Measurements from ENCODE around the gene MOV10L1.

MOV10L1 gene

DNA sequence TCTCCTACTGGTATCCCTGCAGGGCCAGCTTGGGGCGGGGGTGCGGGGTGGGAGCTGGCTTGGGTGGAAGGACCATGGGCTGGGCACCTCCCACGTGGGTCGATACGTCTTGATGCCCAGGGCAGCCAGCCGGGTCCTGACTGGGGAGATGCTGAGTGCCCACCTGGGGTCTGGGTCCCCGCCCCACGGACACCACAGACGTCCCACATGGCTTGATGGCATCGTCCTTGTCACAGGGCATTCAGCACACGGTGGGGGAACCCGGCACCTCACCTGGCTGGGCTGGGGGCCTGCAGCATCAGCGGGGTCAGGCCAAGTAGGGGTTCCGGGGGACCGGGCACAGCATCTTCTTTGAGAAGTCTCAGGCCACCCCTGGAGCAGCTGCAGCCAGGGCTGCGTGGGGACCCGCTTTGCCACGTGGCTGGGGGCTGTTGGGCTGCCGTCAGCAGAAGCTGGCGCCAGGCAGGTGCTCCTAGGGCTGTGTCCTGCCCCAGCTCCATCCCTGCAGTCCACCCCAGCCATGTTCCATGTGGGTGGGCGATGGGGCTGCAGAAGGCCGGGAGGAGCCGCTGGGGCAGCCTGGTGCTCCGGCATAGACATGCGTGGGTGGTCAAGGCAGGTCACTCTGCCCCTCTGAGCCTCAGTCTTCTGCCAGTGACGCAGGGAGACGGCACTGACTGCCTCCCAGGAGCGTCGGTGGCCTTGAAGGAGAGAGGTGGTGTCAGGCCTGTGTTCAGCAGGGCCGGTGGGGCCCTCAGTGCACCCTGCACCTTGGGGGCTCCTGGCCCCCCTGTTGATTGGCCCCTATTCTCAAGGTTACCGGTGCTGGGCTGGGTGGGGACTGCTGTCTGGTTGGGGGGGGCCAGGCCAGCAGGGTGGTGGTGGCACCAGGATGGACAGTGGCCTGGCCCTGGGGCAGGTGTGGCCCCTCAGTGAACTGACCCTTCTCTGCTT lies 119.4 kb downstream of the MOV10L1 start:
- no peak overlapping the region for H3K4me3 ChIP-seq (ENCODE audit: low read length)
- H2AFZ ChIP-seq (ENCODE audit: low read depth, low read length) = no peak overlapping the region
- no peaks in the 10 kb centered on the region for H3K9me3 ChIP-seq (ENCODE audit: low read length)
- peaks cover 63% of the 10 kb centered on the region for H3K36me3 ChIP-seq (ENCODE audit: insufficient read depth, low read length)
- H3K4me1 ChIP-seq (ENCODE audit: insufficient read depth, low read length) = peaks cover 7% of the 10 kb centered on the region
- no peaks in the 10 kb centered on the region for H3K27me3 ChIP-seq (ENCODE audit: insufficient read depth, low read length)

DNA sequence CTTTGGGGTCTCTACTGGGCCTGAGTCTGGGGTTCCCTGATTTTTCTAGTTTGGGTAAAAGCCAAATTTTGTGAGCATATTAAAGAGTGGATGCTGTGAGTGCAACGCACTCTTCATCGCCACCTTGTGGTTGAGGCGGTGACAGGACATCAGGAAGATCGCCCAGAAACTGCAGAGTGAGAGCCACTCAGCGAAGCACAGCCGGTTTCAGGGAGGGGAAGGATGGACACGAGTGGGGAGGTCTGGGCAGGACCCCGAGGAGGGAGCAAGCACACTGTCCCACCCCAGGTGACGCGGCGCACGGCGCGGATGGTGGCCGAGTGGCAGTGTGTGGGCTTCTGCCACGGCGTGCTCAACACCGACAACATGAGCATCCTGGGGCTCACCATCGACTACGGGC lies 120.1 kb downstream of the MOV10L1 start:
- peaks cover 60% of the 10 kb centered on the region for H3K36me3 ChIP-seq (ENCODE audit: insufficient read depth, low read length)

DNA sequence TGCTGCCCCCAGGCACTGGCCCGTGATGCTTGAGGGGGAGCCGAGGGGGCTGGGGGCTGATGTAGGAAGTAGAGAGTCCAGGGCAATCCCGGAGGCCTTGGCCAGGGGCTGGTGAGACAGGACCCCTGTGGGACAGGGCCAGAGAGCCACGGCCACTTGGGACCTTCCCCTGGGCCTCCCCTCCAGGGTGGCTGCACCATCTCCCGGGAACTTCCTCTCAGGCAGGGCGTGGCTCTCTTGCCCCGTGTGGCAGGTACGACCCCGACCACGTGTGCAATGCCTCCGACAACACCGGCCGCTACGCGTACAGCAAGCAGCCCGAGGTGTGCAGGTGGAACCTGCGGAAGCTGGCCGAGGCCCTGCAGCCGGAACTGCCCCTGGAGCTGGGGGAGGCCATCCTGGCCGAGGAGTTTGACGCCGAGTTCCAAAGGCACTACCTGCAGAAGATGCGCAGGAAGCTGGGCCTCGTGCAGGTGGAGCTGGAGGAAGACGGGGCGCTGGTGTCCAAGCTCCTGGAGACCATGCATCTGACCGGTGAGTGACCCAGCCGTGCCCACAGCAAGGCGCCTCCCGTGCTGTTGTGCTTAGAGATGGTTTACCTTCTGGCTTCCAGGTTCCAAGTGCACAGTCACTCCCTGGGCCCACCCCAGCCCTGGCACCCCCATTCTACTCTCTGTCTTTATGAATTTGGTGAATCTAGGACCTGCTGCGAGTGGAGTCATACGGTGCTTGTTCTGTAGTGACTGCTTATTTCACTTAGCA lies 120.8 kb downstream of the MOV10L1 start:
- Histone ChIP-seq H3K4me3 (ENCODE audit: low read length) (no peak overlapping the region), H3K36me3 (ENCODE audit: insufficient read depth, low read length) (peaks cover 63% of the 10 kb centered on the region), H3K4me1 (ENCODE audit: insufficient read depth, low read length) (peaks cover 7% of the 10 kb centered on the region), H3K27me3 (ENCODE audit: insufficient read depth, low read length) (no peaks in the 10 kb centered on the region), H2AFZ (ENCODE audit: low read depth, low read length) (no peak overlapping the region), H3K9me3 (ENCODE audit: low read length) (no peaks in the 10 kb centered on the region)

More for the DNA sequence above, 120.1 kb downstream of the MOV10L1 start:
- Histone ChIP-seq H3K4me1 (ENCODE audit: insufficient read depth, low read length) (peaks cover 7% of the 10 kb centered on the region), H3K4me3 (ENCODE audit: low read length) (no peak overlapping the region), H3K27me3 (ENCODE audit: insufficient read depth, low read length) (no peaks in the 10 kb centered on the region), H2AFZ (ENCODE audit: low read depth, low read length) (no peak overlapping the region), H3K9me3 (ENCODE audit: low read length) (no peaks in the 10 kb centered on the region)

DNA sequence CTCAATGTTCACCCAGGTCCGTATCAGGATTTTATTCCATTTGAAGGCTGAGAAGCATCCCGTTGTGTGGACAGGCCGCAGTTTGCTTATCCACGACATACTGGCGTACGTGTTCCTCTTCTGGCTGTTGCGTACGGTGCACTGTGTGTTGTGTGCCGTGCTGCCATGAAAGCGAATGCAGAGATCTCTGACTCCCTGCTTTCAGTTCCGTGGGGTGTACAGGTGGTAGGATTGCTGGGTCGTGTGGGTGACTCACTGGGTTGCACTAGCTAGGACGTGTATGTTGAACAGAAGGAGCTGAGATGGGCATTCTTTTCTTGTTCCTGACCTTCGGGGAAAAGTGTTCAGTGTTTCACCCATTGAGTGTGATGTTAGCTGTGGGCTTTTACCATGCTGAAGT lies 121.3 kb downstream of the MOV10L1 start:
- no peak overlapping the region for H3K4me3 ChIP-seq (ENCODE audit: low read length)
- peaks cover 66% of the 10 kb centered on the region for H3K36me3 ChIP-seq (ENCODE audit: insufficient read depth, low read length)
- no peaks in the 10 kb centered on the region for H3K9me3 ChIP-seq (ENCODE audit: low read length)
- no peak overlapping the region for H2AFZ ChIP-seq (ENCODE audit: low read depth, low read length)
- H3K27me3 ChIP-seq (ENCODE audit: insufficient read depth, low read length) = no peaks in the 10 kb centered on the region
- H3K4me1 ChIP-seq (ENCODE audit: insufficient read depth, low read length) = peaks cover 7% of the 10 kb centered on the region

All from neuron (in vitro differentiated cells).